ENCODE measurements around the gene KPTN. TPM values are rescaled to one million over a fixed set of nuclear protein-coding genes. Genes with fewer than 3 reads are reported as not detected.

KPTN gene
- total and polyA plus RNA-seq, 2 of the 8 experiments (the other 6 are each of a cell fraction or from before 2014, with no cell fraction given), result 23.6 to 31.3 TPM

GRCh38 chr19:47490847-47491246, 6.8 kb upstream of the KPTN start:
- H2BK15ac ChIP-seq (ENCODE audit: low read length), result no peak overlapping the region
- WGBS, 2 experiments (ENCODE audit: extremely low coverage in 1 of 2, insufficient coverage in 1 of 2, insufficient read length in 1 of 2, insufficient replicate concordance in 2 of 2, low coverage in 1 of 2, low lambda C conversion rate in 2 of 2, missing lambda C conversion rate in 1 of 2), result 88% methylated on average over 3 of the region's 3 CpGs; no CpG with 5 or more reads in 1 of the 2 experiments

More at GRCh38 chr19:47490847-47491246, 6.8 kb upstream of the KPTN start:
- ChIA-PET POLR2A (ENCODE audit: partially characterized antibody) (interaction anchor here (1.0 to 2.4 kb wide), 4 partner anchors 10 to 30 kb away, joined by 3 to 11 read pairs (median 8); no protein-coding TSS in a partner anchor), CTCF (ENCODE audit: partially characterized antibody) (interaction anchor here (0.5 to 2.5 kb wide), 10 partner anchors 10 to 274 kb away, joined by 3 to 9 read pairs (median 5); no protein-coding TSS in a partner anchor)
- Histone ChIP-seq H2AK5ac (ENCODE audit: low read depth, low read length) (no peak overlapping the region), H3K79me1 (ENCODE audit: low read depth, low read length) (no peaks in the 10 kb centered on the region), H4K91ac (replicated peaks; ENCODE audit: insufficient read length, low read length) (no peak overlapping the region), H3K4me2 (ENCODE audit: insufficient read depth in 1 of 2, low read depth in 2 of 2, low read length in 2 of 2) (no peak overlapping the region), H3K36me3 (ENCODE audit: control insufficient read depth in 2 of 4, insufficient read depth in 4 of 4, low read length in 3 of 4) (peaks cover 3 to 6% (median 5%) of the 10 kb centered on the region in 4 experiments; a peak in 4 of 8 replicates), H2AFZ (ENCODE audit: low read length) (no peak overlapping the region), H4K8ac (ENCODE audit: extremely low read depth, insufficient read depth, low read length) (no peak overlapping the region), H3K79me2 (ENCODE audit: control insufficient read depth in 1 of 2, insufficient read depth in 2 of 2, low read length in 2 of 2) (no peaks in the 10 kb centered on the region), H3K14ac (ENCODE audit: insufficient read length) (no peak overlapping the region), H3K27ac (ENCODE audit: low read depth, low read length) (no peak overlapping the region), H2BK5ac (ENCODE audit: low read depth, low read length) (no peak overlapping the region), H3K9ac (replicated peaks in 1 of 4; ENCODE audit: extremely low read depth in 1 of 4, low read depth in 3 of 4, low read length in 3 of 4) (no peak overlapping the region), H3K27me3 (replicated peaks in 1 of 4; ENCODE audit: control insufficient read depth in 3 of 4, extremely low read depth in 1 of 4, insufficient read depth in 3 of 4, low read length in 3 of 4) (no peaks in the 10 kb centered on the region), H3K23ac (ENCODE audit: insufficient read length) (no peak overlapping the region), H2BK12ac (ENCODE audit: low read depth, low read length) (no peak overlapping the region), H3K18ac (ENCODE audit: extremely low read depth, low read length) (no peak overlapping the region), H3K4me1 (replicated peaks in 1 of 4; ENCODE audit: control insufficient read depth in 3 of 4, insufficient read depth in 4 of 4, low read length in 3 of 4) (peaks cover 0 to 4% (median 1%) of the 10 kb centered on the region in 4 experiments; a peak in 2 of 7 replicates), H3K4me3 (ENCODE audit: extremely low read depth in 1 of 4, insufficient read depth in 2 of 4, low read depth in 3 of 4, low read length in 4 of 4) (no peak overlapping the region), H2BK120ac (replicated peaks; ENCODE audit: low read depth, low read length) (no peak overlapping the region), H4K20me1 (replicated peaks in 1 of 2; ENCODE audit: control insufficient read depth in 1 of 2, insufficient read depth in 2 of 2, low read length in 2 of 2) (peaks cover 0 to 11% of the 10 kb centered on the region in 2 experiments), H3K23me2 (ENCODE audit: low read depth, low read length) (peaks cover 6% of the 10 kb centered on the region; the same call in 1 of the 2 replicates), H4K5ac (ENCODE audit: insufficient read length, low read depth, low read length) (no peak overlapping the region), H3K9me3 (ENCODE audit: insufficient read depth in 2 of 2, low read depth in 1 of 2, low read length in 1 of 2) (no peaks in the 10 kb centered on the region), H2BK20ac (ENCODE audit: low read length) (no peak overlapping the region), H3K4ac (replicated peaks; ENCODE audit: insufficient read length, low read depth, low read length) (no peak overlapping the region), H3K56ac (replicated peaks; ENCODE audit: insufficient read length, low read depth, low read length) (no peak overlapping the region)
- FAIRE-seq (no peak), DNase-seq (ENCODE audit: low read depth in 1 of 2, low spot score in 2 of 2) (no peak)
- TF ChIP-seq MAFK (IDR thresholded peaks at IDR 0.05; ENCODE audit: low read depth, low read length) (no peak), POLR2AphosphoS5 (IDR thresholded peaks at IDR 0.05; ENCODE audit: low read depth, low read length) (no peak), NRF1 (IDR thresholded peaks at IDR 0.05; ENCODE audit: low read depth, low read length) (no peak), SP4 (IDR thresholded peaks at IDR 0.05; ENCODE audit: low read length) (no peak), JUN (IDR thresholded peaks at IDR 0.05; ENCODE audit: low read depth, low read length) (no peak), BRCA1 (IDR thresholded peaks at IDR 0.05; ENCODE audit: low read depth, low read length) (no peak), CREB1 (IDR thresholded peaks at IDR 0.05) (no peak)

All from H1 (cell line).